ENCODE results near the gene ABCB4.

The ABCB4 gene
- total RNA-seq = 0 to 0.52 (median 0.35) reads per million in 3 donors

- Histone ChIP-seq H3K4me3 (ENCODE audit: insufficient read depth, low read depth, low read length, poor library complexity, severe bottlenecking) (no peak within 1 kb of the TSS), H3K27me3 (replicated peaks; ENCODE audit: control insufficient read depth, insufficient read depth, low read length, poor library complexity, severe bottlenecking) (peaks cover 7% of the 10 kb centered on the region)
- DNase-seq = no peak
These were observed at the start of gene ABCB4 for GRCh38 chr7:87475359-87476178. Gene ABCB4 (minus strand): TSS chr7:87475680. CDS start chr7:87475465, 215 bp downstream.

GRCh38 chr7:87518735-87519134 is 43.3 kb upstream of the ABCB4 start:
- Histone ChIP-seq H3K4me1 (ENCODE audit: control insufficient read depth, insufficient read depth, low read length, poor library complexity, severe bottlenecking) (no peaks in the 10 kb centered on the region), H3K4me3 (ENCODE audit: insufficient read depth, low read depth, low read length, poor library complexity, severe bottlenecking) (no peak overlapping the region), H3K9me3 (ENCODE audit: control insufficient read depth, low read length) (no peaks in the 10 kb centered on the region), H3K36me3 (ENCODE audit: control insufficient read depth, insufficient read depth, low read length) (no peaks in the 10 kb centered on the region), H3K27ac (ENCODE audit: insufficient read depth, low read length, poor library complexity, severe bottlenecking) (no peak overlapping the region), H3K27me3 (replicated peaks; ENCODE audit: control insufficient read depth, insufficient read depth, low read length, poor library complexity, severe bottlenecking) (no peaks in the 10 kb centered on the region)
- DNase-seq = no peak

More at GRCh38 chr7:87475359-87476178, at the start of gene ABCB4:
- H3K4me1 ChIP-seq (ENCODE audit: control insufficient read depth, insufficient read depth, low read length, poor library complexity, severe bottlenecking) = peaks cover 3% of the 10 kb centered on the region
- H3K9me3 ChIP-seq (ENCODE audit: control insufficient read depth, low read length) = no peaks in the 10 kb centered on the region
- H3K36me3 ChIP-seq (ENCODE audit: control insufficient read depth, insufficient read depth, low read length) = no peaks in the 10 kb centered on the region
- no peak within 1 kb of the TSS for H3K27ac ChIP-seq (ENCODE audit: insufficient read depth, low read length, poor library complexity, severe bottlenecking)

- H3K36me3 ChIP-seq (ENCODE audit: control insufficient read depth, insufficient read depth, low read length) = no peaks in the 10 kb centered on the region
- DNase-seq = no peak
- no peak overlapping the region for H3K4me3 ChIP-seq (ENCODE audit: insufficient read depth, low read depth, low read length, poor library complexity, severe bottlenecking)
- H3K27me3 ChIP-seq (replicated peaks; ENCODE audit: control insufficient read depth, insufficient read depth, low read length, poor library complexity, severe bottlenecking) = no peaks in the 10 kb centered on the region
- no peaks in the 10 kb centered on the region for H3K4me1 ChIP-seq (ENCODE audit: control insufficient read depth, insufficient read depth, low read length, poor library complexity, severe bottlenecking)
- no peaks in the 10 kb centered on the region for H3K9me3 ChIP-seq (ENCODE audit: control insufficient read depth, low read length)
- H3K27ac ChIP-seq (ENCODE audit: insufficient read depth, low read length, poor library complexity, severe bottlenecking) = no peak overlapping the region
These were observed 42.4 kb upstream of the ABCB4 start for GRCh38 chr7:87517891-87518290.

GRCh38 chr7:87517136-87517815 is 41.8 kb upstream of the ABCB4 start:
- Histone ChIP-seq H3K27ac (ENCODE audit: insufficient read depth, low read length, poor library complexity, severe bottlenecking) (no peak overlapping the region), H3K36me3 (ENCODE audit: control insufficient read depth, insufficient read depth, low read length) (no peaks in the 10 kb centered on the region), H3K4me3 (ENCODE audit: insufficient read depth, low read depth, low read length, poor library complexity, severe bottlenecking) (no peak overlapping the region), H3K4me1 (ENCODE audit: control insufficient read depth, insufficient read depth, low read length, poor library complexity, severe bottlenecking) (no peaks in the 10 kb centered on the region), H3K9me3 (ENCODE audit: control insufficient read depth, low read length) (no peaks in the 10 kb centered on the region), H3K27me3 (replicated peaks; ENCODE audit: control insufficient read depth, insufficient read depth, low read length, poor library complexity, severe bottlenecking) (no peaks in the 10 kb centered on the region)
- no peak for DNase-seq

GRCh38 chr7:87513735-87514335 is 38.4 kb upstream of the ABCB4 start:
- no peak for DNase-seq
- Histone ChIP-seq H3K27me3 (replicated peaks; ENCODE audit: control insufficient read depth, insufficient read depth, low read length, poor library complexity, severe bottlenecking) (no peaks in the 10 kb centered on the region), H3K9me3 (ENCODE audit: control insufficient read depth, low read length) (no peaks in the 10 kb centered on the region), H3K36me3 (ENCODE audit: control insufficient read depth, insufficient read depth, low read length) (no peaks in the 10 kb centered on the region), H3K4me1 (ENCODE audit: control insufficient read depth, insufficient read depth, low read length, poor library complexity, severe bottlenecking) (no peaks in the 10 kb centered on the region), H3K4me3 (ENCODE audit: insufficient read depth, low read depth, low read length, poor library complexity, severe bottlenecking) (no peak overlapping the region), H3K27ac (ENCODE audit: insufficient read depth, low read length, poor library complexity, severe bottlenecking) (no peak overlapping the region)

- no peaks in the 10 kb centered on the region for H3K4me1 ChIP-seq (ENCODE audit: control insufficient read depth, insufficient read depth, low read length, poor library complexity, severe bottlenecking)
- no peak for DNase-seq
- H3K27ac ChIP-seq (ENCODE audit: insufficient read depth, low read length, poor library complexity, severe bottlenecking) = no peak overlapping the region
- H3K27me3 ChIP-seq (replicated peaks; ENCODE audit: control insufficient read depth, insufficient read depth, low read length, poor library complexity, severe bottlenecking) = no peaks in the 10 kb centered on the region
- H3K4me3 ChIP-seq (ENCODE audit: insufficient read depth, low read depth, low read length, poor library complexity, severe bottlenecking) = no peak overlapping the region
- H3K36me3 ChIP-seq (ENCODE audit: control insufficient read depth, insufficient read depth, low read length) = no peaks in the 10 kb centered on the region
- no peaks in the 10 kb centered on the region for H3K9me3 ChIP-seq (ENCODE audit: control insufficient read depth, low read length)
These were observed 37.4 kb upstream of the ABCB4 start for GRCh38 chr7:87512906-87513305.

GRCh38 chr7:87511510-87511909 is 36.0 kb upstream of the ABCB4 start:
- H3K9me3 ChIP-seq (ENCODE audit: control insufficient read depth, low read length) = no peaks in the 10 kb centered on the region
- H3K4me3 ChIP-seq (ENCODE audit: insufficient read depth, low read depth, low read length, poor library complexity, severe bottlenecking) = no peak overlapping the region
- no peaks in the 10 kb centered on the region for H3K27me3 ChIP-seq (replicated peaks; ENCODE audit: control insufficient read depth, insufficient read depth, low read length, poor library complexity, severe bottlenecking)
- no peak for DNase-seq
- no peaks in the 10 kb centered on the region for H3K4me1 ChIP-seq (ENCODE audit: control insufficient read depth, insufficient read depth, low read length, poor library complexity, severe bottlenecking)
- H3K27ac ChIP-seq (ENCODE audit: insufficient read depth, low read length, poor library complexity, severe bottlenecking) = no peak overlapping the region
- H3K36me3 ChIP-seq (ENCODE audit: control insufficient read depth, insufficient read depth, low read length) = no peaks in the 10 kb centered on the region

- H3K4me3 ChIP-seq (ENCODE audit: insufficient read depth, low read depth, low read length, poor library complexity, severe bottlenecking) = no peak overlapping the region
- no peak overlapping the region for H3K27ac ChIP-seq (ENCODE audit: insufficient read depth, low read length, poor library complexity, severe bottlenecking)
- DNase-seq = no peak
- no peaks in the 10 kb centered on the region for H3K27me3 ChIP-seq (replicated peaks; ENCODE audit: control insufficient read depth, insufficient read depth, low read length, poor library complexity, severe bottlenecking)
- no peaks in the 10 kb centered on the region for H3K36me3 ChIP-seq (ENCODE audit: control insufficient read depth, insufficient read depth, low read length)
- H3K9me3 ChIP-seq (ENCODE audit: control insufficient read depth, low read length) = no peaks in the 10 kb centered on the region
- no peaks in the 10 kb centered on the region for H3K4me1 ChIP-seq (ENCODE audit: control insufficient read depth, insufficient read depth, low read length, poor library complexity, severe bottlenecking)
These were observed 35.0 kb upstream of the ABCB4 start for GRCh38 chr7:87510411-87510875.

- DNase-seq = no peak
- Histone ChIP-seq H3K27ac (ENCODE audit: insufficient read depth, low read length, poor library complexity, severe bottlenecking) (no peak overlapping the region), H3K36me3 (ENCODE audit: control insufficient read depth, insufficient read depth, low read length) (no peaks in the 10 kb centered on the region), H3K4me3 (ENCODE audit: insufficient read depth, low read depth, low read length, poor library complexity, severe bottlenecking) (no peak overlapping the region), H3K27me3 (replicated peaks; ENCODE audit: control insufficient read depth, insufficient read depth, low read length, poor library complexity, severe bottlenecking) (no peaks in the 10 kb centered on the region), H3K9me3 (ENCODE audit: control insufficient read depth, low read length) (no peaks in the 10 kb centered on the region), H3K4me1 (ENCODE audit: control insufficient read depth, insufficient read depth, low read length, poor library complexity, severe bottlenecking) (no peaks in the 10 kb centered on the region)
These were observed 32.0 kb upstream of the ABCB4 start for GRCh38 chr7:87507446-87507845.
